HG03103 (cell line): ENCODE data around the gene USP46.

ENCODE experiments used
- ATAC-seq: cut with Tn5 transposase; IDR thresholded peaks from one replicate; pipeline ENCODE4 v1.9.1; 2021; ENCODE audit warnings: low read depth; ENCODE audit not compliant: unreplicated experiment

USP46 gene

DNA sequence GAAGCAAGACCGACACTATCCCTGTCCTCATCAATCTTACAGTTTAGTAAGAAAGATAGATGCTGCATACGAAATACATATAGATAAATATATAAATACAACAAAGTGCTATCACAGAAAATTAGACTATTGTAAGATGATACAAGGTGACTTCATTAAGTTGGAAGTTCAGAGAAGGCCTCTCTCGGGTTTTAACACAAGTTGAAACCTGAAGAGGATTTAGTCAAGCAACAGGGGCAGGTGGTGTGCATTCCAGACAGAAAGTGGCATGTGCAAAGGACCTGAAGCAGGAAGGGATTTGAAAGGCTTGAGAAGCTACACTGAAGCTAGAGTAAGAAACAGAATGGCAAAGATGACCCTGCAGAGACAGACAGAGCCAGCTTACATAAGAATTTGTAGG lies 36.5 kb downstream of the USP46 start:
- ATAC-seq = no peak

DNA sequence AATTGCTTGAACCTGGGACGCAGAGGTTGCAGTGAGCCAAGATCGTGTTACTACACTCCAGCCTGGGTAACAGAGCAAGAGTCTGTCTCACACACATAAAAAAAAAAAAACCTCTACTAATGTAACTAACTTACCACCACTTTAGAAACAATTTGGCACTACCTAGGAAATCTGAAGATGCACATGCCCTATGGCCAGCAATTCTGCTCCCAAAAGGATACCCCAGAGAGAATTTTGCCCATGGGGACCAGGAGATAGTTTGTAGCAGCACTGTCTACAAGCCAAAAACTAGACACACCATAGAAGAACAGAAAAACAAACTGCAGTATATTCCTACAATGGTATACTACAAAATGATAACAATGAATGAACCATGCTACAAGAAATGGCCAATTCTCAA lies 37.5 kb downstream of the USP46 start:
- no peak for ATAC-seq

DNA sequence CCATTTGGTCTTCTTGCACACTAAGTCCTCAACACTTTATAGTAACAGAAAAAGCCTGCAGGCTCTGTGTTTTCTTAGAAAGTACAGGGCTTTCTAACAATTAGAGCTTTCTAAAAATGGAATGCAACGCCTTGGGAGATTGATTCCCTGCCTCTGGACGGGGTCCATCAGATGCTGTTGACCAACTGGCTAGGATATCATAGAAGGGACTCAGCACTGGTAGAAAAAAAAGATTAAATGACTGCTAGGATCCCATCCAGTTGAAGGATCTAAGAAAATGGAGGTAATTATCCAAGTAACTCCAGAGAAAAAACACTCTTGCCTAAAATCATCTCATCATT lies 39.5 kb downstream of the USP46 start:
- ATAC-seq = no peak

DNA sequence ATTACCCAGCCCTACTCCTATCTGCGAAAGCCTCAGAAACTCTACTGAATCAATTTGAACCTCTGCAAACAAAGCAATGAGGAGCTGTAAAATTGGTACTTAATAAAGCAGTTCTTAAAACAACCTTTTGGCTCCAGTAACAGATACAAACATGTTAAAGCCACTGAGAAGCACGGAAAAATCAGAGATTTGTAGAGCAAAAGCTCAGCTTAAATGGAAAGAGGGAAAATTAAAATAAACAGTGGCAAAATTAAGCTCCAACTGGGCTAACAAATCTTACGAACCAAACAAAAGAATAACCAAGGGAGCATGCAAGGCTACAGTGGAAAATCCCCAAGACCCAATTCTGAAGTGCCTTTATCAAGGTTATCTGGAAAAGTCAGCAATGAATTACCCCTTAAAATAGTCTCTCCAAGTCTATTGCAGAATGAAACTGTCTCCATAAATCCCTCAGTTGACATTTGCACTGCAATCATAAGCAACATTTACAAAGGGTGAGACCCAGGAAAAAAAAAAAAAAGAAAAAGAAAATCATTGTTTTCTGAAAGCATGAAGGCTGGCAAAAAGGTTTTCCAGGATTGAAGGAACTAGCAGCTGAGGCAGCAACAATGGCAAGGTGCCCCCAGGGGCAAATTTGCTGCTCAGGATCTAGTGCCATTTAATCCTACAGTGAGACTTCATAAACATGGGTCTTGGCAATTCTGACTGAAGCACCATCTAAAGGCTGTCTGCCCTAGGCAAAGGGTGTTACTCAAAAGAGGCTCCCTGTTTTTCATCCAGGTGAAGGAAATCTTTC lies 40.1 kb downstream of the USP46 start:
- ATAC-seq = no peak

DNA sequence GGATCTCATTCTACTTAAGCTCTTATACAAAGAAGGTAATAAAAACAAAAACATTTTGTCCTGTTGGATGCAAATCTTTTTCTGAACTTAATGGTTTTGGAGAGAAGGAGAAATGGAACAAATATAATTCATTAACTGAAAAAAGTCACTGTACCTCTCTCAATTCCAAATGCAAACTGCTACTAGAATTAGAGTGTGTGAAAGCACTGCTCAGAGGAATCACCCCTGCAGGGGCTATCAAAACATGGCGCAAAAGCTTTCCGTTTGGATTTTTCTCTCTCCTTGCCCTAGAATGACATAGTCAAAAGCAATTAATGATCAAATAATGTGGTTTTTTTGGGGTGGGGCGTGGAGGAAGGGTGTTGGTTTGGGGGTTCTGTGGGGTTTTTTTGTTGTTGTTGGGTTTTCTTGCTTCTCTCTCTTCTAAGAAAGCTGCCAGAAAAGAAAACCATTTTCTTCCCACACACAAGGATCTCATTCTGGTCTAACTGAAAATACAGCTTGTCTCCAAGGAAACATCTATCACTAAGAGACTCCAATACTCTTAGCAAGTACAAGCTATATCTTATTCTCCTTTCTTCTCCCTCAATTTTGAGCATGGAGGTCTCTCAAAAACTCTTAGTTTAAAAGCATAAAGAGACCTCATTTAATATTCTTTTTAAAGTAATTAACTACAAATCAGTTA lies 41.6 kb downstream of the USP46 start:
- no peak for ATAC-seq

DNA sequence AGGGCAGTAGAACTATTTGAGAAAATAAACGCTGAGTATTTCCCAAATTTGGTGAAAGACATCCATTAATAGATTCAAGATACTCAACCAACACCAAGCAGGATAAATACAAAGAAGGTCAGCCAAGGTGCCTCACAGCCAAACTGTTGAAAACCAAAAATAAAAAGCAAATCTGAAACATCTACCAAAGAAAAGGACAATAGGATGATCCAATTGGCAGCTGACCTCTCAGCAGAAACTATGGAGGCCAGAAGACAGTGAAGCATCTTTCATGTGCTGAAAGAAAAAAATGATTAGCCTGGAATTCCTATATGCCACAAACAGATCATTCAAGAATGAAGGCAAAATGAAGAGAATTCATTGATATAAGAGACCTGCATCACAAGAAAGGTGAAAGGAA lies 44.9 kb downstream of the USP46 start:
- ATAC-seq = no peak

DNA sequence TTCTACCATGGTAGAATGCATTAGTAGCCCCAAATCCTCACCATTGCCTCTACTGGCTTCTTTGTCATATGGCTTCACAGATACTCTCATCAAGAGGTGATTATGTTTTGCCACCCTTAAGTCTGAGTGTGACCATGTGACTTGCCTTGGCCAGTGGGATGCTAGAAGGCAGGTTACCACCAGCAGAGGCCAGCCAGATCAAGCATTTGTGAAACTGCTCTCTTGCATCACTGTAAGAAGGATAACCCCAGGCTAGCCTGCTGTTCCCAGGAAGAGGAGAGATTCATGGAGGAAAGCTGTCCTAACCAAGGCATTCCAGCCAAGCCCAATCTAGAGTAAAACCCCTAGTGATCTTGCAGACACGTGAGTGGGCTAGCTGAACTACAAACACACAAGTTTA lies 46.8 kb downstream of the USP46 start:
- ATAC-seq = no peak

DNA sequence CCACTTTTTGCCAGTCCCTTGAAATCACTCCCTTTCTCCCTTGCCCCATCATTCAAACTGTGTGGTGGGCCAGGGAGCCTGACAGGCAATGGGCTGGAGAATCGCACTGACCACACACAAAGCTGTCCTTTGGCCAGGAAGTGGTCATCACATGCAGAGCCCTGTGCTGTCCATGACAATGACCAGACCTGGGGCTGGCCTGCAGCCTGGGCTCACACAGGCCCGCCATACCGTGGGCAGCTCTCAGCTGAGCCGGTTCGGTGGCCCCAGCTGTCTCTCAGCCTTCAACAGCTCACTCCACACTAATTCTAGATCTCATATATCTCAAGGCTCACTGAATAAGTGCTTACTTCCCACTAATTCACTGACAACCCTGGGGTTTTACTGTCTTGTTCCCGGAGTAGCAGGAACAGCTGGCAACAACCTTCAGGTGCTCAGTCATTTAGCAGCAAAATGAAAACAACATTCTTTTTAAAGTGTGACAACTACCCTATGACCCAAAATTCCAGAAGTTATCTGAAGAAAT lies 48.0 kb downstream of the USP46 start:
- no peak for ATAC-seq

DNA sequence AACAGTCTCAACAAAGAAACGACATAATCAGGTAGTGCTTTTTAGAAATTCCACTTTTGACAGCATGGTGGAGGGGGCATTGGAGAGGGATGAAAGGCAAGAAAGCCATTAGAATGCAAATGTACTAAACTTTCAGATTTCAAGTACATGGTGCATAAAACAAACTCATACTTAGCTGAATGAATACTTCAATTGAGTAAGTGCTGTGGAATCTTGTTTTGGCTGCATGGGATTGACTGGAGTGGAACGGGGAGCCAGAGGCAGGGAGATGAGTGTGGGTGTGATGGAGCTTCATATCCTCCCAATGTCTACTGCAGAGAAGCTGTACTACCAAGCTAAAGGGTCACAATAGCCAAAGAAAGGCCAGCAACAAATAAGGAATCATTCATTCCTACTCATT lies 52.4 kb downstream of the USP46 start:
- ATAC-seq = no peak

DNA sequence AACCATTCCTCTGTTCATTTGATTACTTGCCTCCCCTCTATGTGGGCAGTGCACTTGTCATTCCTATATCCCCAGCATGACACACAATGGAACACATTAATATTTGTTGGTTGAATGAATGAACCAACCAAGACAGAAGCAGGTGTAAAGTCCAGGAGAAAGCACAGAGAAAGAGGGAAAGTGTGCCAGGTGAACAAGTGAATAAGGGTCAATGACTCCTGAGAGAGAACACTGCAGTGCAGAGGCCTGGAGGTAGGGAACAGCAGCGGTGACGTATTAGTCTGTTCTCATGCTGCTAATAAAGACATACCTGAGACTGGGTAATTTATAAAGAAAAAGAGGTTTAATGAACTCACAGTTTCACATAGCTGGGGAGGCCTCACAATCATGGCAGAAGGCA lies 53.1 kb downstream of the USP46 start:
- no peak for ATAC-seq

DNA sequence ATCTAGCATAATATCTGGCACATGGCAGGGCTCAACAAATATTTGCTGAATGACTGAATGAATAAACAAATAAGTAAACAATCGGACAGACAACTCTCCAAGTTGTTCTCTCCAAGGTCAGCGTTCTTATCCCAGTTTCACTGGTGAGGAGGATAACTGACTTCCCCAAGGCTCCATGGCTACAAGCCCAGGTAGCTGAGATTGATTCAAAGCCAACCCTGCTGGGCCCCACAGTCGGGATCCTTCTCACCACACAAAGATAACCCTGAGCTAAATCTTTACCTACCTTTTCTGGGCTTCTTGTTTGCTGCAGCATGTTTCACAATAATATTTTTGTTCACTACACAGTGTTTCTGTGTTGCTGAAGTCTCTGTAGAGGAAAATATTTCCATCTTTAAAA lies 54.9 kb downstream of the USP46 start:
- ATAC-seq = no peak

DNA sequence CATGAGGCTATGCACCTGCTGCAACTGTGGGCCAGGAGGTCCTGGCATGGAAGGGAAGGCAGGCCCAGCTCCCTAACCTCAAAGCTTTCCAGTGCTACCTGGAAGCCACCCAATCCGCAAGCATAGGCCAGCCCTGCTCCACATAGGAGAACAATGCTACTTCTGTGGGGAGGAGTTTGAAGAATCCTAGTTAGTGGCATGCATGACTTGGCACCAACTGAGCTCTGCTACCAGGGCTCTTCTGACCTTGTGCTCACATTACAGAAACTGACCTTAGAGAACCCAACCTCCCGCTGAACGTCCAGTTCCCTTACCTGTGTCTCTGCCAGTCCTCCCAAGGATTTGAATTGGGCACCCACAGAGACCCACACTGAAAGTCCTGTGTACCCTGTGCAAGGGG lies 58.8 kb downstream of the USP46 start:
- ATAC-seq = no peak

DNA sequence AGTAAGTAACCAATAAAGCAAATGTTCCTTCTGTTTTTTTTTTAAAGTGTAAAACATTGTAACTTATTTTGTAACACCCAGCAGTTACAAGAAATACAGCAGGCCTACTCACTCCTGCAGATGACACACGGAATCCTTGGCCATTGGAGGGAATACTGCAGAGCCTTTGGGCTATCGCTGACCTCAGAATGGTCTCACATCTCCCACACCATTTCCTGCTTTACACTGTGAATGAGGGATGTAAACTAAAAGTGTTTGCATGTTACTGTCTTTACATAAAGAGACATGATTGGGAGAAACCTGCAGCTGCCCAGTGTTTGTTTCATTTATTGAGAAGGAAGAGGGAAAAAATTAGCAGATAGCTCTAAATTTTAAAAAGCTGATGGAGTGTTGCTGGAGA lies 64.1 kb downstream of the USP46 start:
- no peak for ATAC-seq

DNA sequence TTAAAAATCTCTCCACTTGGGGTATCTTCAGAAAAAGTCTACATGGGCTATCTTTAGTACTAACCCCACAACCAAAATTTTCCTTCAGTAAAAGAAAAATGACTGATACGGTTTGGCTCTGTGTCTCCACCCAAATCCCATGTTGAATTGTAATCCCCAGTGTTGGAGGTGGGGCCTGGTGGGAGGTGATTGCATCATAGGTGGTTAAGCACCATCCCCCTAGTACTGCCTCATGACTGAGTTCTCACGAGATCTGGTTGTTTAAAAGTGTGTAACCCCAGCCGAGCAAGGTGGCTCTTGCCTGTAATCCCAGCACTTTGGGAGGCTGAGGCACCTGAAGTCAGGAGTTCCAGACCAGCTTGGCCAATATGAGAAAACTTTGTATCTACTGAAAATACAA lies 66.8 kb downstream of the USP46 start:
- ATAC-seq = no peak

DNA sequence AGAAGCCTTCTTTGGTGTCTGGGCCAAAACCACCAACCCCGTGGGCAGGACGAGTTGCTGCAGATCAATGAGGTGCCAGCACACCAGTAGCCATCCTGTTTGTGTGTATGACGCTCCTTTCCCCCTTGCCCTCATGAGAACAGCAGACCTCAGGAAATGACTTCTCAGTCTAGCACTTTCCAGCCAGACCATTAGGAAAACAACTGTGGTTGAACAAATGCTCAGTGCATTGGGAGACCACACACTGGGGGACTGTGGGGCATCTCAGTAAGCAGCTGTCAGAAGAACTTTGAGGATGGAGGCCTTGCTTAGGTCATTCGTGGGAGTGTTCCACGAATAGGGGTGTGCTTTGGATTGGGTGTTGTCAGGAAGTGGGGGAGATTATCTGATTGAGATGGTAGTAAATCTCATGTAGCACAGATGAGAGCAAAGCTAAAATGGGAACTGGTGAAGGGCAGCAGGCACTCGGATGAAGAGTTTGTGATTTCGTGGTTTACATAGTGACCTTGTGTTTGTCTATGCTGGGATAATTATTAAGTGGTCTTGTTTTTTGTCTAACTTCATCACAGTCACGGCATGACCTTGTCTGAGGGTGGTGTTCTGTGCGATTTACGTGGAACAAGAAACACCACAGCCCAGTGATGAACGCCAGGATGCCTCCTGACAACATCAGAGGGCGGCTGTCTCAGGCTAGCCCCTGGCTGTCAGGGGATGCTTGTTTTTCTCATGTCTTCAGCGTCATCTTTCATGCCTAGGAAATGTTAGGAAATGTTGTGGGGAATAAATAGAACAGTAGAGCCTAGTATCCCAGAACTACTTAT lies 70.1 kb downstream of the USP46 start:
- no peak for ATAC-seq

DNA sequence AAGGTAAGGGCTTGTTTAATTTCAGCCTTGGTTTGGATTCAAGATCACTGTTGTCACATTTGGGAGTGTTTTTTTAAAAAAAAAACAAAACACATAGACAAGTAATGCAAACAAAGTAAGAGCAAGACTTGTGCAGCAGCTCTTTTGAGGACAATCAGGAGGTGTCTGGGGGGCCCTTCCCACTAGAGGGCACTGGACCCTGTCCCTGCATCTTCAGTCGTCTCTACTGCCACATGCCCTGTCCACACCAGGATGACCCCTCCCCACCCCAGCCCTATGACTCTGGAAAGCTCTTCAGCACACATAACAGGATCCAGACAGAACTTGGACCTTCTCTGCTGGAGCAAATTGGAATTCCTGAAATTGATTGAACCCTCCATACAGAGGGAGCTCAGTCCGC lies 71.0 kb downstream of the USP46 start:
- no peak for ATAC-seq

DNA sequence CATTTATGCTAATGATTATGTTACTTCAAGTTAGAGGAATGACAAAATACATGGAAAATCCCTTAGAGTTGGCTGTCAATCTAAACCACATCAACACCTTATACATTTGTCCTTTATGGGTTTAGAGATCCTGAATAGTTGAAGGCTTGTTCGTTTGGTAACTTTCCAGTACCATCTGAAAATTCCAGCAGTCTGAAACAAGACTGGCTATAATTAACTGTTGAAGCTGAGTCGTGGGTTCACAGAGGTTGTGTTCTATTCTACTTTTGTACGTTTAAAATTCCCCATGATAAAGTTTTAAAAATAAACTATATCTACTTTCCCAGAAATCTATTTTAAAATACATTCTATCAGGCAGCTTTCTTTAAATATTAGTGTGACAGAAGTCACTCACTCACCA lies 73.0 kb downstream of the USP46 start:
- ATAC-seq = no peak

DNA sequence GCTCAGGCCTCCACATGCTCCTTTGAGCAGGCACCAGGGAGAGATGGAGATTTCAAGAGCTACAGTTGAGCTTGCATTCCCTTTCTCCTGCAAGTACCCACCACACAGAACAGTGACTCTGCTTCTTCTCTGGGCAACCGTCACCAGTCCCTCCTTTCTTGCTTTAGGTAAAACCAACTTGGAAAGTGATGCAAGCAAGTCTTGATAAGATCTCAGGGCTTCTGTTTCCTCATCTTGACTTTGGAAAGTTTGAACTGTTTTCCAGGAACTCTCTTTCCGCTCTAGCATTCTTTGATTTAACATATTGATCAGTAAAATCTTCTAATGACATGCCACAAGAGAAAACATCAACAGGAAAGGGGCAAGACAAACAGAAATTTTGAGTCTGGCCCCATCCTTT lies 73.7 kb downstream of the USP46 start:
- no peak for ATAC-seq

DNA sequence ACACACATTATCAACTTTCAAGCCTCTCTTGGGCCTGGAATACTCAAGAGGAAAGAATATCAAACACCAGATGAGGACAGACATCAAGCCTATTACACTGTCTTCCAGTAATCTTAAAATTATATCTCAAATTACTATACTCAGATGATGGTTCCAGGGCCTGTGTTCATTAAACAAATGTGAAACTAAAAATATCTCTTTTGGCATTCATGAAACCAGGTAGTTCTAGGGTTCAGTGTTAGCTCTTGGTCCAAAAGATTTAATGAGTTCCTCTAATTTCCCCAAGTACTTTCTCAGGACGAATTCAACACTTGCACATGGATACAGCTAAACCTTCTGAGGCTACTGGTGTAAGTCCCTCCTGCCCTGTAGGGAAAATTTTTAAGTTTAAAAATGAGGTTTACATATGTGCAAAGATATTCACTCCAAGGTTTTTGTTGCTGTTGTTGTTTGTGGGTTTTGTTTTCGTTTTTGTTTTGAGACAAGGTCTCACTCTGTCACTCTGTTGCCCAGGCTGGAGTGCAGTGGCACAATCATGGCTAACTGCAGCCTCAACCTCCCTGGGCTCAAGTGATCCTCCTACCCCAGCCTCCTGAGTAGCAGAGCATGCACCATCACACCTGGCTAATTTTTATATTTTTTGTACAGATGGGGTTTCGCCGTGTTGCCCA lies 79.4 kb downstream of the USP46 start:
- no peak for ATAC-seq

DNA sequence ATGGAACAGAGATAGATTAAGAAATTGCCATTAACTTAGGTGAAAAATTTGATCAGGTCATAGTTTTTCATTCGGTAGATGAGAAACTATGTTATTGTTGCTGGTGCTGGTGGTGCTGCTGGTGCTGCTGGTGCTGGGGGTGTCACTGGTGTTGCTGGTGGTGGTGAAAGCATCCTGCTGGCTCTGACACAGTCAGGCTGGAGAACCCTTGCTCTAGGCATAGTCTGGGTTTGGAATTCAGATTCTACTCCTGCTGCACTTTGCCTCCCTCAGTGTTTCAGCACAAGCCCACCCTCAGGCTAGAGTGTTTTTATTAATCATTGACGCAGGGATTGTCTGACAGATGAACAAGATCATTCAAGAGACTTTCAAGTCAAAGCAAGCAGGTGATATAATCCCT lies 80.2 kb downstream of the USP46 start:
- no peak for ATAC-seq

DNA sequence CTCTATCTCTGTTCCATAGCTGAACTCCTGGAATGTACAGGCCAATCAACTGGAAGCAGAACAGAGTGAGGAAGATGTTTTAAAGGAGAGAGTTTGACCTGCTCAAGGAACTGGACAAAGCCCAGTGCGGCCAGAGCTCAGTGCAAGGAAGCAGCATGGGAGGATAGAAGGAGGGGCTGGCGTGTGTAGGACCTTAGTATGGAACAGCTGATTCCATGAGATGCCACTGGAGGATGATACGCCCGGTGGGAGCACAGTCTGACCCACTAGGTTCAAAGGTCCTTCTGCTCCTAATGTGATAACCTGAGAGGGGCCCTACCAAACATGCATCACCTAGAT lies 81.5 kb downstream of the USP46 start:
- no peak for ATAC-seq
